Suprapubic skin (tissue), 4 donors: ENCODE results near the gene PTPRA. TPM values are rescaled to one million over a fixed set of nuclear protein-coding genes. Genes with fewer than 3 reads are reported as not detected.

Source experiments
- DNase-seq, 2 donors: peaks; one replicate each; pipeline ENCODE4 v3.0.0-alpha.2; 2019; ENCODE audit warnings: low spot score in 2 of 2
- H3K27ac ChIP-seq: fragments of 200-600 bp; sonication (generic); one replicate; pipeline ENCODE4 v1.5.1; 2019
- H3K27me3 ChIP-seq: fragments of 200-600 bp; sonication (generic); one replicate; pipeline ENCODE4 v1.5.1; 2019
- H3K36me3 ChIP-seq: fragments of 200-600 bp; sonication (generic); one replicate; pipeline ENCODE4 v1.5.1; 2019
- H3K4me1 ChIP-seq: fragments of 200-600 bp; sonication (generic); one replicate; pipeline ENCODE4 v1.5.1; 2019
- H3K4me3 ChIP-seq: fragments of 200-600 bp; sonication (generic); one replicate; pipeline ENCODE4 v1.5.1; 2019; ENCODE audit warnings: mild to moderate bottlenecking
- H3K9me3 ChIP-seq: fragments of 200-600 bp; sonication (generic); one replicate; pipeline ENCODE4 v1.5.1; 2019
- EP300 ChIP-seq: sonication (generic); formaldehyde crosslinking; IDR thresholded peaks from one replicate; pipeline ENCODE4 v1.6.1; 2017; ENCODE audit warnings: antibody characterized with exemption
- POLR2A ChIP-seq, 2 donors: fragments of 450-650 bp; IDR thresholded peaks; one replicate each; pipeline ENCODE4 v1.6.1; 2017; ENCODE audit warnings: antibody characterized with exemption in 2 of 2, mild to moderate bottlenecking in 2 of 2, moderate library complexity in 2 of 2
- POLR2AphosphoS5 ChIP-seq, 3 donors: sonication (generic); formaldehyde crosslinking; IDR thresholded peaks; one replicate each; pipeline ENCODE4 v1.6.1; 2017; ENCODE audit warnings: antibody characterized with exemption in 3 of 3
- WGBS: methylation state at CpG from one replicate; pipeline ENCODE4 v1.1.5; 2018; 5-methylcytosine and 5-hydroxymethylcytosine counted together
- total RNA-seq, 4 donors: library from RNA; depleted of rRNA; stranded (reverse); fragments of >200 nt; gene quantifications; one replicate each; pipeline ENCODE4 v1.1.0, GENCODE V29; 2016
- TF ChIP-seq, protein P1 (sequence below), 2 donors: fragments of 200-600 bp in 1 of 2; fragments of 450-650 bp in 1 of 2; sonication (generic) in 1 of 2; IDR thresholded peaks; one replicate each; pipeline ENCODE4 v1.5.1; 2016 to 2019; ENCODE audit warnings: antibody characterized with exemption in 2 of 2, mild to moderate bottlenecking in 1 of 2, moderate library complexity in 1 of 2

The PTPRA gene
- total RNA-seq, 4 donors from 2014 or later: 47.7 to 83.0 (median 73.4) TPM

DNA sequence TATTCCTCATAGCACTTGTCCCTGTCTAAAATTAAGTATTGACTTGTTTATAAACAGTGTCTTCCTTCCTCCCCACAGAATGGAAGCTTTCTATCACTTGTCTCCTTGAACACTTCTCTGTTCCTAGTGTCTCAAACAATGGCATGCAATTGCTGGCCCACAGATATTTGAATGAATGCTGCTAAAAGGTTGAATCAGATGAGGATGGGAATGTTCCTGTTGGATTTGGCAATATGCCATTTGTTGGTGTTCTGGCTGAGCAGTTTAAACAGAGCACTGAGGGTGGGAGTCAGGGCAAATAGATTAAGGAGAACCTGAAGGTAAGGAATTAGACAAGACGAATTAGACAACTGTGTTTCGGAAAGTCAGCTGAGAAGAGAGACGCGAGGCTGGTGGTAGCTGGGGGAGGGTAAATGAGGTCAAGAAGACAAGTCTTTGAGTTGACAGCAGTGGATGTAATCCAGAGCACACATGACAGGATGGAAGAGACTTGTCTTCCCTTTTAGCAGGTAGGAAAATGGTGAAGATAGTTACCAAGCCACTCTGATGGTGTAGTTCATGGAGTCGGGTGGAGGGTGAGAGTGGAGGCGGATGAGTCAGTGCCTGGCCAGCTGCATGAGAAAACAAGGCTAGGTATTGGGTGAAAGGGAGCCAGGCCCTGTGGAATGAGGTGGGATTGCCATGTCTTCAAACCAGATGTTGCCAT is 111.8 kb downstream of the PTPRA start:
- no peak overlapping the region for H3K4me3 ChIP-seq
- no peaks in the 10 kb centered on the region for H3K9me3 ChIP-seq
- WGBS: 83% methylated on average over 6 of the region's 6 CpGs
- TF ChIP-seq, protein P1, sequence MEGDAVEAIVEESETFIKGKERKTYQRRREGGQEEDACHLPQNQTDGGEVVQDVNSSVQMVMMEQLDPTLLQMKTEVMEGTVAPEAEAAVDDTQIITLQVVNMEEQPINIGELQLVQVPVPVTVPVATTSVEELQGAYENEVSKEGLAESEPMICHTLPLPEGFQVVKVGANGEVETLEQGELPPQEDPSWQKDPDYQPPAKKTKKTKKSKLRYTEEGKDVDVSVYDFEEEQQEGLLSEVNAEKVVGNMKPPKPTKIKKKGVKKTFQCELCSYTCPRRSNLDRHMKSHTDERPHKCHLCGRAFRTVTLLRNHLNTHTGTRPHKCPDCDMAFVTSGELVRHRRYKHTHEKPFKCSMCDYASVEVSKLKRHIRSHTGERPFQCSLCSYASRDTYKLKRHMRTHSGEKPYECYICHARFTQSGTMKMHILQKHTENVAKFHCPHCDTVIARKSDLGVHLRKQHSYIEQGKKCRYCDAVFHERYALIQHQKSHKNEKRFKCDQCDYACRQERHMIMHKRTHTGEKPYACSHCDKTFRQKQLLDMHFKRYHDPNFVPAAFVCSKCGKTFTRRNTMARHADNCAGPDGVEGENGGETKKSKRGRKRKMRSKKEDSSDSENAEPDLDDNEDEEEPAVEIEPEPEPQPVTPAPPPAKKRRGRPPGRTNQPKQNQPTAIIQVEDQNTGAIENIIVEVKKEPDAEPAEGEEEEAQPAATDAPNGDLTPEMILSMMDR (IDR thresholded peaks at IDR 0.05): no peak
- no peak for TF ChIP-seq EP300
- no peak for TF ChIP-seq POLR2AphosphoS5 (IDR thresholded peaks at IDR 0.05)
- no peak for TF ChIP-seq POLR2A (IDR thresholded peaks at IDR 0.05)
- H3K4me1 ChIP-seq: peaks cover 9% of the 10 kb centered on the region
- DNase-seq: no peak
- no peak overlapping the region for H3K27ac ChIP-seq
- no peaks in the 10 kb centered on the region for H3K27me3 ChIP-seq
- peaks cover 30% of the 10 kb centered on the region for H3K36me3 ChIP-seq

DNA sequence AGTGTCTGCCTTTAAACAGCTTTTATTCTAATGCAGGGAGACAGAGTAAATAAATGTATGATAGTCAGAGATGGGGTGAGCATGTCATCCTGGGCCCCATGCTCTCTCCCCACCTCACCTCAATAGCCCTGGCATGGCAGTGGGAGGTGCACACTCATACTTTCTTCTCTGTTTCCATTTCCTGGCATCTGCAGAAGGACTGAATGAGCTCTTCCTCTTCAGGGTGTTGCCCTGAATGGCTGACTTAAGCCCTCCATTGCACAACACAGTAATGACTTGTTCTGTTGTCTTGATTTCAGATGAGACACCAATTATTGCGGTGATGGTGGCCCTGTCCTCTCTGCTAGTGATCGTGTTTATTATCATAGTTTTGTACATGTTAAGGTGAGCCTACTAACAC is 113.2 kb downstream of the PTPRA start:
- Histone ChIP-seq H3K27me3 (no peaks in the 10 kb centered on the region), H3K4me1 (peaks cover 9% of the 10 kb centered on the region), H3K27ac (no peak overlapping the region), H3K4me3 (no peak overlapping the region), H3K9me3 (no peaks in the 10 kb centered on the region), H3K36me3 (peaks cover 43% of the 10 kb centered on the region)
- 84% methylated on average over 2 of the region's 2 CpGs for WGBS
- DNase-seq: no peak
- TF ChIP-seq POLR2AphosphoS5 (IDR thresholded peaks at IDR 0.05): no peak
- no peak for TF ChIP-seq POLR2A (IDR thresholded peaks at IDR 0.05)
- TF ChIP-seq, protein P1 (IDR thresholded peaks at IDR 0.05): no peak
- no peak for TF ChIP-seq EP300

DNA sequence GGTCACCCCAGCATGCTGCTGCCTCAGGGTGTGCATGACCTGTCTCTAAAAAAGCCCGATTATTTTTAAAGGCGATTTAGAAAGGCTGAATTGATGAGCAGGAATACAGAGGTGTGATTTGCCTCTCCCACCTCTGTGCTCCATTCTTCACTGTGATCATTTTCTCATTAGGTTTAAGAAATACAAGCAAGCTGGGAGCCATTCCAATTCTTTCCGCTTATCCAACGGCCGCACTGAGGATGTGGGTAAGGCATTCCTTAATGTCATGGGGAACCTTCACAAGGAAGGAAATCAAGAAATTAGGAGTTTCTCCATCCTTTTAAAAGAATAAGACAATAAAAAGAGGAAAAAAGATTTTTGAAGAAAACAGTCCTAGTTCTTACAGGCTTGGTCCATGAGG is 114.6 kb downstream of the PTPRA start:
- TF ChIP-seq POLR2AphosphoS5 (IDR thresholded peaks at IDR 0.05) (no peak), EP300 (no peak), POLR2A (IDR thresholded peaks at IDR 0.05) (no peak)
- TF ChIP-seq, protein P1 (IDR thresholded peaks at IDR 0.05): no peak
- peaks cover 57% of the 10 kb centered on the region for H3K36me3 ChIP-seq
- WGBS: 70% methylated on average over 5 of the region's 5 CpGs
- no peak for DNase-seq
- no peak overlapping the region for H3K4me3 ChIP-seq
- no peaks in the 10 kb centered on the region for H3K27me3 ChIP-seq
- peaks cover 9% of the 10 kb centered on the region for H3K4me1 ChIP-seq
- no peak overlapping the region for H3K27ac ChIP-seq
- H3K9me3 ChIP-seq: no peaks in the 10 kb centered on the region

DNA sequence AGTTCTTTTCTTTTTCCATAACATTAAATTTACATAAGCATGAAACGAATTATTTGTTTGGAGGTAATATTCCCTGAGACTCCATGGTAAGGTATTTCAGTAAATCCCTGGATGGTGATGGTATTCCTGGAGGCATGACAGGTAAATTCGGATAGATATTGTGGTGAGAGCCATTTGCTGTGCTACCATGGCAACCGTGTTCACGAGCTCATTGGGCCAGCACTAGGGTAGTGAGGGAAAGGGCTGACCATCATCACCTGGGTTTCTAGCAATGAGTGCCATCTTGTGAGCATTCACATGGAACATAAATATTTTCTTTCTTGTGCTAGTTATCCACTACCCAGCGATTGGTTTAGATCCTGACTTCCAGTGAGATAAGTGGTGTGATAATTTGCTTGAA is 118.3 kb downstream of the PTPRA start:
- no peaks in the 10 kb centered on the region for H3K9me3 ChIP-seq
- peaks cover 88% of the 10 kb centered on the region for H3K36me3 ChIP-seq
- 93% methylated on average over 5 of the region's 5 CpGs for WGBS
- TF ChIP-seq, protein P1 (IDR thresholded peaks at IDR 0.05): no peak
- no peak for TF ChIP-seq POLR2A (IDR thresholded peaks at IDR 0.05)
- no peak for TF ChIP-seq EP300
- TF ChIP-seq POLR2AphosphoS5 (IDR thresholded peaks at IDR 0.05): no peak
- no peaks in the 10 kb centered on the region for H3K27me3 ChIP-seq
- H3K4me1 ChIP-seq: no peaks in the 10 kb centered on the region
- no peak overlapping the region for H3K4me3 ChIP-seq
- H3K27ac ChIP-seq: no peak overlapping the region
- no peak for DNase-seq

DNA sequence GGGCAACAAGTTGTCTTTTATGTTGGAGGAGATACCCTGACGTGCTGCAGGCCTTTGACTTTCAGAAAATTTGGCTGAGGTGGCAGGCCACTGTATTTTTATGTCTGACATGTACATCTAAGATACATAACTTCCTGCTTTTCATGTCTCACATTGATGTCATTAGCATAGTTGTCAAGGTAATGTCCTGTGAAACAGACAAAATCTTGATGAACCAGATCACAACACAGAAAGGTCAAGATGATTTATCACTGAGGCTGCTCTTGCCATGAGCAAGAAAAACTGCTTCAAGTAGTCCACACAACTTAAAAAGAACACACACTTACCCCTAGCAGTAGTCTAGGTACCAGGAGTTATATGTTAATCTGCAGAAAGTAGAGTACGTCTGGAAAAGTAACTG is 120.0 kb downstream of the PTPRA start:
- Histone ChIP-seq H3K4me3 (no peak overlapping the region), H3K9me3 (no peaks in the 10 kb centered on the region), H3K27me3 (no peaks in the 10 kb centered on the region), H3K27ac (no peak overlapping the region), H3K4me1 (no peaks in the 10 kb centered on the region), H3K36me3 (peaks cover 76% of the 10 kb centered on the region)
- TF ChIP-seq EP300 (no peak), POLR2A (IDR thresholded peaks at IDR 0.05) (no peak), POLR2AphosphoS5 (IDR thresholded peaks at IDR 0.05) (no peak)
- TF ChIP-seq, protein P1 (IDR thresholded peaks at IDR 0.05): no peak
- DNase-seq: no peak
- 93% methylated on average over 2 of the region's 2 CpGs for WGBS
